ENCODE results near the gene FNDC3B.

GRCh38 chr3:172223870-172224269, 184.5 kb downstream of the FNDC3B start:
- TF ChIP-seq CTCF (IDR thresholded peaks at IDR 0.05) (no peak), TCF7L2 (IDR thresholded peaks at IDR 0.05; ENCODE audit: low read depth, low read length) (no peak), POLR2AphosphoS5 (IDR thresholded peaks at IDR 0.05; ENCODE audit: low read depth, low read length) (no peak)
